Smooth muscle cell (in vitro differentiated cells): ENCODE data around the gene ATP5F1C. TPM values are rescaled to one million over a fixed set of nuclear protein-coding genes. Genes with fewer than 3 reads are reported as not detected.
A peak's percentile ranks its signal among the peaks of the same experiment; 100 is the strongest.

Source experiments
- DNase-seq: peaks from one replicate; lab custom pipeline; 2025; ENCODE audit not compliant: unreplicated experiment; lab: John Stamatoyannopoulos, UW
- H2AFZ ChIP-seq: fragments of 200-600 bp; sonication (generic); 2 replicates; pipeline ENCODE4 v1.6.0; 2016; ENCODE audit warnings: antibody characterized with exemption, low read depth, mild to moderate bottlenecking
- H3F3A ChIP-seq: fragments of 200-600 bp; sonication (generic); 2 replicates; pipeline ENCODE4 v1.6.0; 2017; ENCODE audit warnings: antibody characterized with exemption, low read depth
- H3K27ac ChIP-seq: fragments of 200-600 bp; sonication (generic); 2 replicates; pipeline ENCODE4 v1.5.1; 2016; ENCODE audit warnings: low read depth, mild to moderate bottlenecking
- H3K27me3 ChIP-seq: fragments of 200-600 bp; sonication (generic); 2 replicates; pipeline ENCODE4 v1.6.1; 2016; ENCODE audit warnings: low read depth, mild to moderate bottlenecking
- H3K36me3 ChIP-seq: fragments of 200-600 bp; sonication (generic); 2 replicates; pipeline ENCODE4 v1.5.1; 2016; ENCODE audit warnings: low read depth
- H3K4me1 ChIP-seq: fragments of 200-600 bp; sonication (generic); 2 replicates; pipeline ENCODE4 v1.5.1; 2016; ENCODE audit warnings: low read depth
- H3K4me2 ChIP-seq: fragments of 200-600 bp; sonication (generic); 2 replicates; pipeline ENCODE4 v1.6.0; 2016; ENCODE audit warnings: mild to moderate bottlenecking
- H3K4me3 ChIP-seq: fragments of 200-600 bp; sonication (generic); 2 replicates; pipeline ENCODE4 v1.5.1; 2016; ENCODE audit warnings: mild to moderate bottlenecking
- H3K79me2 ChIP-seq: fragments of 200-600 bp; sonication (generic); 2 replicates; pipeline ENCODE4 v1.6.0; 2016; ENCODE audit warnings: low read depth, mild to moderate bottlenecking
- H3K9ac ChIP-seq: fragments of 200-600 bp; sonication (generic); 2 replicates; pipeline ENCODE4 v1.6.0; 2016; ENCODE audit warnings: low read depth
- H3K9me3 ChIP-seq: fragments of 200-600 bp; sonication (generic); replicated peaks from 2 replicates; pipeline ENCODE4 v1.5.1; 2016; ENCODE audit warnings: low read depth
- H4K20me1 ChIP-seq: fragments of 200-600 bp; sonication (generic); 2 replicates; pipeline ENCODE4 v1.6.0; 2016; ENCODE audit warnings: low read depth
- WGBS: methylation state at CpG from one replicate; pipeline ENCODE4 v1.1.7; 2016; ENCODE audit warnings: low lambda C conversion rate; 5-methylcytosine and 5-hydroxymethylcytosine counted together
- polyA plus RNA-seq: library from polyadenylated mRNA; unstranded; fragments of >200 nt; fragmentation: Nextera tagmentation; extraction: Ambion mirVana; gene quantifications from 2 replicates; pipeline ENCODE4 v1.2.1, GENCODE V29; 2016
- total RNA-seq: library from RNA; depleted of rRNA; stranded (reverse); fragments of >200 nt; gene quantifications from 2 replicates; pipeline ENCODE4 v1.2.3, GENCODE V29; 2014
- TF ChIP-seq, protein P1 (sequence below): fragments of 200-600 bp; sonication (generic); IDR thresholded peaks from 2 replicates; pipeline ENCODE4 v1.5.1; 2017; ENCODE audit warnings: borderline replicate concordance, mild to moderate bottlenecking, antibody characterized with exemption; ENCODE audit not compliant: insufficient read depth, poor library complexity, severe bottlenecking

ATP5F1C gene
- total and polyA plus RNA-seq, 2 experiments from 2014 or later: 204 to 352 TPM

GRCh38 chr10:7792541-7792940 is 4.6 kb downstream of the ATP5F1C start:
- Histone ChIP-seq H2AFZ (no peak overlapping the region), H3K9ac (no peak overlapping the region), H3K79me2 (peaks cover 86% of the 10 kb centered on the region), H3K9me3 (no peaks in the 10 kb centered on the region), H3F3A (peaks cover 11% of the 10 kb centered on the region), H3K4me1 (peaks cover 25% of the 10 kb centered on the region), H3K36me3 (no peaks in the 10 kb centered on the region), H3K4me3 (no peak overlapping the region), H3K27me3 (no peaks in the 10 kb centered on the region), H4K20me1 (peaks cover 68% of the 10 kb centered on the region), H3K4me2 (no peak overlapping the region), H3K27ac (peak overlapping the region; percentile 10)
- TF ChIP-seq, protein P1, sequence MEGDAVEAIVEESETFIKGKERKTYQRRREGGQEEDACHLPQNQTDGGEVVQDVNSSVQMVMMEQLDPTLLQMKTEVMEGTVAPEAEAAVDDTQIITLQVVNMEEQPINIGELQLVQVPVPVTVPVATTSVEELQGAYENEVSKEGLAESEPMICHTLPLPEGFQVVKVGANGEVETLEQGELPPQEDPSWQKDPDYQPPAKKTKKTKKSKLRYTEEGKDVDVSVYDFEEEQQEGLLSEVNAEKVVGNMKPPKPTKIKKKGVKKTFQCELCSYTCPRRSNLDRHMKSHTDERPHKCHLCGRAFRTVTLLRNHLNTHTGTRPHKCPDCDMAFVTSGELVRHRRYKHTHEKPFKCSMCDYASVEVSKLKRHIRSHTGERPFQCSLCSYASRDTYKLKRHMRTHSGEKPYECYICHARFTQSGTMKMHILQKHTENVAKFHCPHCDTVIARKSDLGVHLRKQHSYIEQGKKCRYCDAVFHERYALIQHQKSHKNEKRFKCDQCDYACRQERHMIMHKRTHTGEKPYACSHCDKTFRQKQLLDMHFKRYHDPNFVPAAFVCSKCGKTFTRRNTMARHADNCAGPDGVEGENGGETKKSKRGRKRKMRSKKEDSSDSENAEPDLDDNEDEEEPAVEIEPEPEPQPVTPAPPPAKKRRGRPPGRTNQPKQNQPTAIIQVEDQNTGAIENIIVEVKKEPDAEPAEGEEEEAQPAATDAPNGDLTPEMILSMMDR: no peak
- 90% methylated on average over 1 of the region's 1 CpG for WGBS
- DNase-seq: no peak

DNA sequence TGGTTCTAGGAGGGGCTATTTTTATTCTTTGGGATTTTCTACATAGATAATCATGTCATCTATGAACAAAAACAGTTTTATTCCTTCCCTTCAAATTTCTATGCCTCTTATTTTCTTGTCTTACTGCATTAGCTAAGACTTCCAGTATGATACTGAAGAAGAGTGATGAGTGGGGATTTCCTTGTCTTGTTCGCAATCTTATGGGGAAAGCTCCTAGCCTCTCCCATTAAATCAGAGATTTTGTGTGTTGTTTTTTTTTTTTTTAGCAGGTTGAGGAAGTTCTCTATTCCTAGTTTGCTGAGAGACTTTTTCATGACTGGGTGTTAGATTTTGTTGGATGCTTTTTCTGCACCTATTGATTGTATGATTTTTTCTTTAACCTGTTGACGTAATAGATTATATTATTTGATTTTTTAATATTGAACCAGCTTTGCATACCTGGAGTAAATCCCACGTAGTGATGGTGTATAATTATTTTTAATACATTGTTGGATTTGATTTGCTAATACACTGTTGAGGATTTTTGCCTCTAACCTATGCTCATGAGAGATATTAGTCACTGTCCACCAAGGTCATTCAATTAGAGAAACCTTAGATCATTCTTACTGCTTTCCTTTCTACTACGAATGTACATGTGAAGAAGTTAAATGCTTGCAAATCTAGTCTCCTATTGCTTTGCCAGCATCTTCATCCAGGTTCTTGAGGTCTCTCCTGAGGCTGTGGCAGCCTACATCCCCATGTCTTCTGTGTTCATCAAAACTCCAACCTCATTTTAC is 6.5 kb downstream of the ATP5F1C start:
- no peak overlapping the region for H3K4me3 ChIP-seq
- peak overlapping the region; percentile 95 for H3K27ac ChIP-seq
- H3F3A ChIP-seq: peaks cover 11% of the 10 kb centered on the region

GRCh38 chr10:7795605-7796004 is 7.6 kb downstream of the ATP5F1C start:
- peaks cover 11% of the 10 kb centered on the region for H3F3A ChIP-seq
- H2AFZ ChIP-seq: no peak overlapping the region
- H3K4me2 ChIP-seq: peak overlapping the region; percentile 68
- H3K27me3 ChIP-seq: no peaks in the 10 kb centered on the region
- H3K9me3 ChIP-seq: no peaks in the 10 kb centered on the region
- peaks cover 9% of the 10 kb centered on the region for H3K36me3 ChIP-seq
- DNase-seq: no peak
- peak overlapping the region; percentile 0 for H3K4me3 ChIP-seq
- H3K79me2 ChIP-seq: peaks cover 65% of the 10 kb centered on the region
- peak overlapping the region; percentile 95 for H3K27ac ChIP-seq
- 37% methylated on average over 4 of the region's 4 CpGs for WGBS
- H3K4me1 ChIP-seq: peaks cover 12% of the 10 kb centered on the region
- TF ChIP-seq, protein P1: no peak
- H3K9ac ChIP-seq: peak overlapping the region; percentile 41
- peaks cover 47% of the 10 kb centered on the region for H4K20me1 ChIP-seq

More for the DNA sequence above, 6.5 kb downstream of the ATP5F1C start:
- WGBS: 92% methylated on average over 4 of the region's 4 CpGs
- no peak overlapping the region for H2AFZ ChIP-seq
- H4K20me1 ChIP-seq: peaks cover 59% of the 10 kb centered on the region
- no peak overlapping the region for H3K9ac ChIP-seq
- H3K4me2 ChIP-seq: peak overlapping the region; percentile 68
- TF ChIP-seq, protein P1: no peak
- H3K4me1 ChIP-seq: peaks cover 23% of the 10 kb centered on the region
- peaks cover 4% of the 10 kb centered on the region for H3K36me3 ChIP-seq
- H3K27me3 ChIP-seq: no peaks in the 10 kb centered on the region
- DNase-seq: no peak
- H3K9me3 ChIP-seq: no peaks in the 10 kb centered on the region
- H3K79me2 ChIP-seq: peaks cover 73% of the 10 kb centered on the region
